A673 (cell line): ENCODE data around the gene FEM1C.

Source experiments
- EZH2 ChIP-seq: fragments of 200-600 bp; sonication (generic); IDR thresholded peaks from 2 replicates; pipeline ENCODE4 v1.6.1; 2017; ENCODE audit warnings: borderline replicate concordance, low read depth, mild to moderate bottlenecking, mixed read lengths, antibody characterized with exemption, low read length; ENCODE audit not compliant: poor library complexity, severe bottlenecking
- TF ChIP-seq, protein P1 (sequence below): fragments of 300-800, 200-600 bp; sonication (generic); conservative IDR thresholded peaks from 2 replicates; pipeline ENCODE4 v1.5.1; 2017; ENCODE audit warnings: low read depth, mild to moderate bottlenecking, antibody characterized with exemption, low read length, moderate library complexity, mixed read lengths

DNA sequence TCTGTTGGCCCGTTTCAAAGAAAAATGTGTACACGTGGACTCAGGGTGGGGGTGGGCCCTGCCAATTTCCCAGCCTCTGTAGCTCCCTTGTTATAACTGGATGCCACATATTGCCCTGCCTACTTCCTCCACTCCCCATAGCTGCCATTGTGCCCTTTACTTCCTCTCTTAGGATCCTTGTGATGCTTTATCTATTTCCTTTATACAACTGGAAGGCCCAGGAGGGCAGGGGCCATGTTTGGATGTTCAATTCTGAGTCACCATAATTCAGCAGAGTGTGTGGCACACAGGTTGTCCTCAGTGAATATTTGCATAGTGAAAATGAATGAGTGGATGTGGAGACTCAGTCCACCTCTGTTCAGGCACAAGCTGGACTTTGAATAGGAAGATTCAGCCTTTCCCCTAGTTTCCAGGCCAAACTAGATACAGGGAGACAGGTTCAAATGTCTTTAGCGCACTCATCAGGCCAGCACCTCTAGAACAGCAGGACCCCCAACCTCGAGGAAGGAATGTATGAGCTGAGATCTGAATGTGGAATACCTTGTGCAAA is 10.6 kb upstream of the FEM1C start:
- TF ChIP-seq, protein P1, sequence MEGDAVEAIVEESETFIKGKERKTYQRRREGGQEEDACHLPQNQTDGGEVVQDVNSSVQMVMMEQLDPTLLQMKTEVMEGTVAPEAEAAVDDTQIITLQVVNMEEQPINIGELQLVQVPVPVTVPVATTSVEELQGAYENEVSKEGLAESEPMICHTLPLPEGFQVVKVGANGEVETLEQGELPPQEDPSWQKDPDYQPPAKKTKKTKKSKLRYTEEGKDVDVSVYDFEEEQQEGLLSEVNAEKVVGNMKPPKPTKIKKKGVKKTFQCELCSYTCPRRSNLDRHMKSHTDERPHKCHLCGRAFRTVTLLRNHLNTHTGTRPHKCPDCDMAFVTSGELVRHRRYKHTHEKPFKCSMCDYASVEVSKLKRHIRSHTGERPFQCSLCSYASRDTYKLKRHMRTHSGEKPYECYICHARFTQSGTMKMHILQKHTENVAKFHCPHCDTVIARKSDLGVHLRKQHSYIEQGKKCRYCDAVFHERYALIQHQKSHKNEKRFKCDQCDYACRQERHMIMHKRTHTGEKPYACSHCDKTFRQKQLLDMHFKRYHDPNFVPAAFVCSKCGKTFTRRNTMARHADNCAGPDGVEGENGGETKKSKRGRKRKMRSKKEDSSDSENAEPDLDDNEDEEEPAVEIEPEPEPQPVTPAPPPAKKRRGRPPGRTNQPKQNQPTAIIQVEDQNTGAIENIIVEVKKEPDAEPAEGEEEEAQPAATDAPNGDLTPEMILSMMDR, result no peak
- TF ChIP-seq EZH2, result no peak
